Measurements from ENCODE around the gene MTFR1L.

MTFR1L gene

GRCh38 chr1:25800703-25801377 is 18.9 kb upstream of the MTFR1L start:
- H3K4me3 ChIP-seq (ENCODE audit: low read depth, low read length): peak overlapping the region; percentile 64
- H3K9me3 ChIP-seq (ENCODE audit: control insufficient read depth, insufficient read depth, low read length): no peaks in the 10 kb centered on the region
- no peak overlapping the region for H3K27ac ChIP-seq (ENCODE audit: low read depth, low read length)
- H3K36me3 ChIP-seq (ENCODE audit: control insufficient read depth, insufficient read depth, low read length): peaks cover 9% of the 10 kb centered on the region
- H3K27me3 ChIP-seq (ENCODE audit: control insufficient read depth, insufficient read depth, low read length): no peaks in the 10 kb centered on the region
- peaks cover 8% of the 10 kb centered on the region; the same call in 1 of the 2 replicates for H3K4me1 ChIP-seq (ENCODE audit: control insufficient read depth, insufficient read depth, low read length)
- H3K9ac ChIP-seq (ENCODE audit: low read depth, low read length): no peak overlapping the region

GRCh38 chr1:25802915-25803314 is 16.8 kb upstream of the MTFR1L start:
- no peak overlapping the region for H3K27ac ChIP-seq (ENCODE audit: low read depth, low read length)
- no peaks in the 10 kb centered on the region for H3K27me3 ChIP-seq (ENCODE audit: control insufficient read depth, insufficient read depth, low read length)
- H3K4me3 ChIP-seq (ENCODE audit: low read depth, low read length): no peak overlapping the region
- no peaks in the 10 kb centered on the region for H3K9me3 ChIP-seq (ENCODE audit: control insufficient read depth, insufficient read depth, low read length)
- peaks cover 26% of the 10 kb centered on the region for H3K36me3 ChIP-seq (ENCODE audit: control insufficient read depth, insufficient read depth, low read length)
- no peak overlapping the region for H3K9ac ChIP-seq (ENCODE audit: low read depth, low read length)
- H3K4me1 ChIP-seq (ENCODE audit: control insufficient read depth, insufficient read depth, low read length): peaks cover 3% of the 10 kb centered on the region; the same call in 1 of the 2 replicates

- peaks cover 3% of the 10 kb centered on the region; the same call in 1 of the 2 replicates for H3K4me1 ChIP-seq (ENCODE audit: control insufficient read depth, insufficient read depth, low read length)
- no peaks in the 10 kb centered on the region for H3K27me3 ChIP-seq (ENCODE audit: control insufficient read depth, insufficient read depth, low read length)
- no peak overlapping the region for H3K27ac ChIP-seq (ENCODE audit: low read depth, low read length)
- no peak overlapping the region for H3K4me3 ChIP-seq (ENCODE audit: low read depth, low read length)
- no peaks in the 10 kb centered on the region for H3K9me3 ChIP-seq (ENCODE audit: control insufficient read depth, insufficient read depth, low read length)
- no peak overlapping the region for H3K9ac ChIP-seq (ENCODE audit: low read depth, low read length)
- H3K36me3 ChIP-seq (ENCODE audit: control insufficient read depth, insufficient read depth, low read length): peaks cover 30% of the 10 kb centered on the region
Observed at GRCh38 chr1:25803368-25803767, 16.4 kb upstream of the MTFR1L start.

GRCh38 chr1:25804244-25804963 is 15.3 kb upstream of the MTFR1L start:
- Histone ChIP-seq H3K36me3 (ENCODE audit: control insufficient read depth, insufficient read depth, low read length) (peaks cover 41% of the 10 kb centered on the region), H3K9ac (ENCODE audit: low read depth, low read length) (no peak overlapping the region), H3K9me3 (ENCODE audit: control insufficient read depth, insufficient read depth, low read length) (no peaks in the 10 kb centered on the region), H3K27ac (ENCODE audit: low read depth, low read length) (no peak overlapping the region), H3K27me3 (ENCODE audit: control insufficient read depth, insufficient read depth, low read length) (no peaks in the 10 kb centered on the region), H3K4me1 (ENCODE audit: control insufficient read depth, insufficient read depth, low read length) (peaks cover 3% of the 10 kb centered on the region; the same call in 1 of the 2 replicates), H3K4me3 (ENCODE audit: low read depth, low read length) (no peak overlapping the region)

- Histone ChIP-seq H3K27ac (ENCODE audit: low read depth, low read length) (no peak overlapping the region), H3K4me3 (ENCODE audit: low read depth, low read length) (no peak overlapping the region), H3K36me3 (ENCODE audit: control insufficient read depth, insufficient read depth, low read length) (peaks cover 49% of the 10 kb centered on the region), H3K4me1 (ENCODE audit: control insufficient read depth, insufficient read depth, low read length) (peaks cover 3% of the 10 kb centered on the region; the same call in 1 of the 2 replicates), H3K9me3 (ENCODE audit: control insufficient read depth, insufficient read depth, low read length) (no peaks in the 10 kb centered on the region), H3K9ac (ENCODE audit: low read depth, low read length) (no peak overlapping the region), H3K27me3 (ENCODE audit: control insufficient read depth, insufficient read depth, low read length) (no peaks in the 10 kb centered on the region)
Observed at GRCh38 chr1:25804964-25805862, 14.5 kb upstream of the MTFR1L start.

- H3K27ac ChIP-seq (ENCODE audit: low read depth, low read length): no peak overlapping the region
- peaks cover 54% of the 10 kb centered on the region for H3K36me3 ChIP-seq (ENCODE audit: control insufficient read depth, insufficient read depth, low read length)
- H3K9me3 ChIP-seq (ENCODE audit: control insufficient read depth, insufficient read depth, low read length): no peaks in the 10 kb centered on the region
- H3K4me1 ChIP-seq (ENCODE audit: control insufficient read depth, insufficient read depth, low read length): peaks cover 5% of the 10 kb centered on the region; the same call in 1 of the 2 replicates
- no peaks in the 10 kb centered on the region for H3K27me3 ChIP-seq (ENCODE audit: control insufficient read depth, insufficient read depth, low read length)
- H3K4me3 ChIP-seq (ENCODE audit: low read depth, low read length): no peak overlapping the region
- H3K9ac ChIP-seq (ENCODE audit: low read depth, low read length): no peak overlapping the region
Observed at GRCh38 chr1:25805863-25806225, 13.9 kb upstream of the MTFR1L start.

GRCh38 chr1:25806418-25806817 is 13.3 kb upstream of the MTFR1L start:
- Histone ChIP-seq H3K27me3 (ENCODE audit: control insufficient read depth, insufficient read depth, low read length) (no peaks in the 10 kb centered on the region), H3K4me1 (ENCODE audit: control insufficient read depth, insufficient read depth, low read length) (peaks cover 5% of the 10 kb centered on the region; the same call in 1 of the 2 replicates), H3K4me3 (ENCODE audit: low read depth, low read length) (no peak overlapping the region), H3K27ac (ENCODE audit: low read depth, low read length) (no peak overlapping the region), H3K9ac (ENCODE audit: low read depth, low read length) (no peak overlapping the region), H3K36me3 (ENCODE audit: control insufficient read depth, insufficient read depth, low read length) (peaks cover 54% of the 10 kb centered on the region), H3K9me3 (ENCODE audit: control insufficient read depth, insufficient read depth, low read length) (no peaks in the 10 kb centered on the region)

GRCh38 chr1:25807480-25808390 is 12.0 kb upstream of the MTFR1L start:
- Histone ChIP-seq H3K36me3 (ENCODE audit: control insufficient read depth, insufficient read depth, low read length) (peaks cover 58% of the 10 kb centered on the region), H3K27ac (ENCODE audit: low read depth, low read length) (no peak overlapping the region)

GRCh38 chr1:25808481-25809244 is 11.1 kb upstream of the MTFR1L start:
- H3K4me3 ChIP-seq (ENCODE audit: low read depth, low read length): no peak overlapping the region
- H3K9ac ChIP-seq (ENCODE audit: low read depth, low read length): no peak overlapping the region
- H3K27ac ChIP-seq (ENCODE audit: low read depth, low read length): no peak overlapping the region
- peaks cover 5% of the 10 kb centered on the region; the same call in 1 of the 2 replicates for H3K4me1 ChIP-seq (ENCODE audit: control insufficient read depth, insufficient read depth, low read length)
- no peaks in the 10 kb centered on the region for H3K9me3 ChIP-seq (ENCODE audit: control insufficient read depth, insufficient read depth, low read length)
- H3K36me3 ChIP-seq (ENCODE audit: control insufficient read depth, insufficient read depth, low read length): peaks cover 61% of the 10 kb centered on the region
- H3K27me3 ChIP-seq (ENCODE audit: control insufficient read depth, insufficient read depth, low read length): no peaks in the 10 kb centered on the region

More at GRCh38 chr1:25807480-25808390, 12.0 kb upstream of the MTFR1L start:
- no peak overlapping the region for H3K4me3 ChIP-seq (ENCODE audit: low read depth, low read length)
- peaks cover 5% of the 10 kb centered on the region; the same call in 1 of the 2 replicates for H3K4me1 ChIP-seq (ENCODE audit: control insufficient read depth, insufficient read depth, low read length)
- no peaks in the 10 kb centered on the region for H3K9me3 ChIP-seq (ENCODE audit: control insufficient read depth, insufficient read depth, low read length)
- no peak overlapping the region for H3K9ac ChIP-seq (ENCODE audit: low read depth, low read length)
- H3K27me3 ChIP-seq (ENCODE audit: control insufficient read depth, insufficient read depth, low read length): no peaks in the 10 kb centered on the region
